NCI-H1105 (cell line): Measurements from ENCODE around the gene HES7.

Experiments
- DNase-seq: peaks from one replicate; lab custom pipeline; 2025; lab: John Stamatoyannopoulos, UW

Gene HES7

DNA sequence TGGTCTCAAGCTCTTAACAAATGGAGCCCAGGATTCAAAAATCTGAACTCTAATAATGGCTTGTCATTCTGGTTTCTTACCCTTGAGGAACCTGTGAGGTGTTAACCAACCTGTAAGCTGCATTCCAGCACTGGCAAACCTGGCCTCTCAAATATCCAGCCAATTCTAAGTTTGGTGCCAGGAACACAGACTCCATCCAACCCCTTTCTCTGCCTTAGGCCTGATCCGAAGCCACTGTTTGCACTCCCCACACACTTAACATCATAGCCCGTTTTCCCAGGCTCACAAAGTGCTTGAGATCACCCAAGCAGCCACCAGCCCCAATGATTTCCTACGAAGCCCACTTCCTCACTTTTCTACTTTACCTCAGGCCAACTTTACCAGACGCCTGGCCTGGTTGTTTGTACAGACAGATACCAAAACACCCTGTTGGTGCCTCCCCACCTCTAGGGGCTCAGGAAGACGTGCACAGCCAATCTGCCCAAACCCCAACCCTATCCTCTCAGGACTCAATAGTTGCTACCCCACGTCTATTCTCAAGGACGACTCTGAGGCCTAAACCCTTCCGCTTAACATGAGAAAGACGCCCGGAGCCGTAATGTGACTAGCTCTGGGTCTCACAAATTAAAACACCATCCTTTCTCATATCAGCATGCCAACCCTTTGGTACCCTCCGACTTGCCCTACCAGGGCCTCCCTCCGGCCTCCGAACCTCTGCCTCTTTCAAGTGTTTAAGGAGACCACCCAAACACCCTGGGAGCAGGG is 31.5 kb upstream of the HES7 start:
- DNase-seq, result no peak

GRCh38 chr17:8154608-8155155 is 30.8 kb upstream of the HES7 start:
- no peak for DNase-seq

DNA sequence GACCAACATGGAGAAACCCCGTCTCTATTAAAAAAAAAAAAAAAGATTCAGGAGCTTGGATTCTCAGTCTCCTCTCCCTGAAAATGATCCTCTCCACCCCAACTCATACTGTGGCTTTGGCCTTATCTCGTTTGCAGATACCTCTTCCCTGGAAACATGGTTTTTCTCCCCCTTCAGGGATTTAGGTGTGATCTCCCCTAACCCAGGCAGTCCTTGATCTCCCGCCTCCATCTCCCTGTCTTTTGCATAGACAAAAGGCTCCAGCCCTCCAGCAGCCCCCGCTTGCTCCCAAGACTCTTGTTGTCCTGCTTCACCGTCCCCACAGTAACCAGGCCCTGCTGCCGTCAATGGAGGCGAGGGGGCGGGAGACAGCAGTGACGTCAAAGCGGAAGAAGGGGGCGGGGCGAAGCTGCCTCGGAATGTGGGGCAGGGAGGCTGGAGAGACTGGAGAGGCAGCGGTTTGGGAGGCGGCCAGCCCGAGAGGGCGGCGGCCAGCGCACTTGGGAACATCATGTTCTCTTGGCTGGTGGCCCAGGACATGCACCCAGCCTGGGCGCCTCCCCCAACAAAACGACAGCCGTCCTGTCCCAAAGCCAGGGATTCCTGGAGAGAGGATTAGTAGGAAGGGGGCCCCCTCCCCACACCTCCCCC is 30.2 kb upstream of the HES7 start:
- DNase-seq, result peak; percentile 64

- no peak for DNase-seq
Measured at GRCh38 chr17:8153525-8153956, 29.6 kb upstream of the HES7 start.

DNA sequence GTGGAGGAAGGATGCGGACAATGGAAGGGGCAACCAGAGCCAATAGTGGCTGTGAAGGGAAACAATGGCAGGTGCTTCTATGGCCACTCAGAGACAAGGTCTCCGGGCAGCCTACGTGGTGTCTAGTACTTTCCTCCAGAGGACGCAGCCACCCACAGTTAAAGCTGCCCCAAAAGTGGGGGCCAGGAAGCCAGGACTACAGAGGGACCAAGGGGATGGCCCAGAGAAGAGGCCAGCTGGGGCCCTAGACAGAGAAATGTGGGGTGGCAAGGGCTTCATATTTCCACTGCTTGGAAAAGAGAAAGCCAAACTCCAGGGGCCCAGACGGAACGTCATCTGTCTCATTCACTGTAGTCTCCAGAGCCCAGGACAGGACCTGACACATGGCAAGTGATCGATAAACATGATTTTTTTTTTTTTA is 29.1 kb upstream of the HES7 start:
- no peak for DNase-seq

DNA sequence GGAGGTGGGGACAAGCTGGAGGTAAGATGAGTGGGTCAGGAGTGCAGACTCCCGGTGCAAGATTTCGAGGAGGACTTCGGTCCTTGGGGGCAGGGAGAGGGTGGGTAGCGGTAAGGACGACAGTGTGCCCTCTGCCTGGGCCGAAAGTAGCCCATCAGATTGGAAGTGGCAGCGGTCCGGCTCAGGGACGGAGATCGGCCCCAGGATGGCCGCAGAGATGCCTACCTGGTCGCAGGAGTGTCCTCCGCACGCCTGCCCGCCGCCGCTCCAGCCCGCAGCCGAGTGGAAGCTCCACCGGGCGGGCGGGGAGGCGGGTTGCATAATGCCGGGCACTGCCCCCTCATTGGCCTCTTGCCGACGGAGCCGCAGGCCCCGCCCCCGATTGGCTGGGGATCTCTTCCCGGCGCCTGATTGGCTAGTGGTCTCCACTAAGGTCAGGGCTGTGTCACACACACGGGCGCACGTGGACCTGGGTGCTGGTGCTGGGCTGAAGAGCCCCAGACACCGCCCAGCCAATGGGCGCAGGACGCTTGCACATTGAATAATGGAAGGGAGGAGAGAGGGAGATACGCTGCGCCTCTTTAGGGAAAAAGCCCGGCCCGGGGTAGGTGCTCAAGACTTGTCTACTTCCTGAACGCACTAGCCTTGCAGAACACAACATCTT is 28.3 kb upstream of the HES7 start, which contains the start of gene PER1:
PER1 (minus strand) TSS at position 293 of the 664 bp plus-strand sequence. CDS start 1,698 bp downstream, outside the sequence.
- DNase-seq, result peak; percentile 92

DNA sequence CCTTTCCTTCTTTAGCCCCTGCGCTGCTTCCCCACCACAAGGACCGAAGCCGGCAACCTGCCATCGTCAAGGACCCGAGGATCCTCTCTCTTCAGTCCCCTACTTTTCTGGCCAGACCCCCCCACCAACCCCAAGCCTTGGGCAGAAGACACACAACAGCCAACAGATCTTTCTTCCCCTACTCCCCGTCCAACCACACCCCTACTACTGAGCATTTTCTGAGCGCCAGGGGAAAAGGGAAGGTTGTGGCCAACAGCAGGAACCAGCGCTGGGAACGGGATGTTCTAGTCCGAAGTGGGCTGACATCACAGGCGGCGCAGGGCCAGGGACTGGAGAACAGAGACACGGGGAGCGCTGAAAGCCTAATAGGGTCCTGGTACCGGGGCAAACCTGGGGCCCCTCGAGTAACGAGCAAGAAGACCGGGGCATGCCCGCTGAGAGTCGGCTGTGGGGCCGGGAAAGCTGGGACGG is 27.8 kb upstream of the HES7 start:
- peak; percentile 23 for DNase-seq

DNA sequence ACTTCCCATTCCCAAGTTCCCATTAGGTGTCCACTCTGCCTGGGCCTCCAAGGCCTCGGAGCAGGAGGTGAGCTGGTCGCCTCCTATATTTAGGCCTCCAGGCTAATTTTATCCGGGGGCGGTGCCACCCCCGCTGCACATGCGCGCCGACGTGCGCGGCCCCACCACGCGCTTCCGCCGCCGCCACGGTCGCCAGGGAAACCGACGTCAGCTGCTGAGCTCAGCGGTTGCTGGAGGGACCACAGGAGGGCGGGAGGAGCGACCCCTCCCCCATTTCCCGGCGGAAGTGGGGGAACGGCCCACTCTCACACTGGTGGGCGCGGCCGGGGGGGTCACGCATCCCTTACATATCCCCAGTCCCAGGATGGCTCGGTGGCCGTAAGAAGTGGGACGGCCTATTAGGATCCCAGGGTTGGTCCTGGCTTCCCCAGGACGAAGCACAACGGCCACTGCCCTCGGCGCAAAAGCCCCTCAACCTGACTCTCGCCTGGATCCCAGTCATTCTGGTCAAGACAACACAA is 27.3 kb upstream of the HES7 start:
- peak; percentile 91 for DNase-seq

DNA sequence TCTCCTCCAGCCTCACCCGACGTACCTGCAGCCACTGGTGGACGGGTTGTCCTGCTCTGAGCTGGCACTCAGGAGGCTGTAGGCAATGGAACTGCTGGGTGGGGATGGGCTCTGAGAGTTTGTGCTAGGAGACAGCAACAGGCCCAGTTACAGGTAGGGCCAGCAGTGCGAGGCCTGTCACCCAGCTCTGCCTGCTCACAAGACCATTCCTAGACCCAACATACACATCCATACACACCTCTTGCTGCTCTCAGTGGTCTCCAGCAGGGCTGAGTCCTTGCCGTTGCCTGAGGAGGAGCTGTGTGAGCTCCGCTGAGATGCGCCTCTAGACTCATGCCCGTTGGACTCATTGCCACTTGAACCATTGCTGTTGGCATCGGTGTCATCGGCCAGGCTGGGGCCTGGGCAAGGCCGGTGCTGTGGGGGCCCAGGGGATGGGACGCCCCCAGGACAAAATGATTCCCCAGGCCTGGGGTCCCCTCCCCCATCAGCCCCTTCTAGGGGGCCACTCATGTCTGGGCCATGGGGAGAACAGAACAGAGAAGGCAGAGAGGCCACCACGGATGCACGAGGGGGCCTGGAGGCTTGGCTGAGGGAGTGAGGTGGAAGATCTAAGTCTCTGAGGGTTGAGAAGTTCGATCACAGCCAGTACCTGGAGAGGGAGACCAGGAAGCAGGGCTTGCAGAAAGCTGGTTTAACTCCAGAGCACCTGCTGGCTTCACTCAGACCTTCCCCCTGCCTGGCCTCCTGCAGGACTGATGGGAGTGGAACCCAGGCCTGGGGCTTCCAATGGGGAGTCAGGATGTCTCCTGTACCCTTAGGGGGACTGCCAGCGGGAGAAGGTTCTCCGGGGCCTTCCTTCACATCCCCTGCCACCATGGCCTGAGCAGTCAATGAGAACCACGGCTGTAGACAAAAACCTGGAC is 26.6 kb upstream of the HES7 start:
- no peak for DNase-seq

- no peak for DNase-seq
Measured at GRCh38 chr17:8149419-8150193, 25.7 kb upstream of the HES7 start.

GRCh38 chr17:8148560-8148959 is 24.7 kb upstream of the HES7 start:
- no peak for DNase-seq

DNA sequence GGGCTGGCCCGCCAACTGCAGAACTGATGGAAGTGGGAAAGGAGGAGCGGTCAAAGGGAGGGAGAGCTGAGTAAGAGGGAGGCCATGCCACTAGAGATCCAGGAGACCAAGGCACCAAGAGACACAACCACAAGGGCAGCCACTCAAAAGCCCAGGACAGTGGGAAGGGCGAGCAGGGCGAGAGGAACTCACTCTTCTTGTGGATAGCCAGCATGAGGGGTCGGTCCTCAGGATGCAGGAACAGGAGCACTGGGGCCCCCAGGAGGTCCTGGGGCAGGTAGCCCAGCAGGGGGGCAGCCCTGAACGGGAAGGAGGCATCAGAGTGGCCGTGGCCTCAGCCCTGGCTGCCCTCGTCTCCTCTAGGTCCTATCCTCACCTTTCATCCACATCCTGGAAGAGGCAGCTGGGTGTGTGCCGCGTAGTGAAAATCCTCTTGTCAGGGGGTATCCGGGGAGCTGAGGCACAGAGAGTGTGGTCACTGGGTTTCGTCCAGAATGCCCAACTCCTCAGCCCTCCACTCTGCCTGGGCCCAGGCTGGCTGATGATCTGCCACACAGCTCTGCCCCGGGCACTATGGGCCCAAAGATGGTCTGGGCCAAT is 24.0 kb upstream of the HES7 start:
- DNase-seq, result no peak

GRCh38 chr17:8147141-8147804 is 23.4 kb upstream of the HES7 start:
- DNase-seq, result no peak

DNA sequence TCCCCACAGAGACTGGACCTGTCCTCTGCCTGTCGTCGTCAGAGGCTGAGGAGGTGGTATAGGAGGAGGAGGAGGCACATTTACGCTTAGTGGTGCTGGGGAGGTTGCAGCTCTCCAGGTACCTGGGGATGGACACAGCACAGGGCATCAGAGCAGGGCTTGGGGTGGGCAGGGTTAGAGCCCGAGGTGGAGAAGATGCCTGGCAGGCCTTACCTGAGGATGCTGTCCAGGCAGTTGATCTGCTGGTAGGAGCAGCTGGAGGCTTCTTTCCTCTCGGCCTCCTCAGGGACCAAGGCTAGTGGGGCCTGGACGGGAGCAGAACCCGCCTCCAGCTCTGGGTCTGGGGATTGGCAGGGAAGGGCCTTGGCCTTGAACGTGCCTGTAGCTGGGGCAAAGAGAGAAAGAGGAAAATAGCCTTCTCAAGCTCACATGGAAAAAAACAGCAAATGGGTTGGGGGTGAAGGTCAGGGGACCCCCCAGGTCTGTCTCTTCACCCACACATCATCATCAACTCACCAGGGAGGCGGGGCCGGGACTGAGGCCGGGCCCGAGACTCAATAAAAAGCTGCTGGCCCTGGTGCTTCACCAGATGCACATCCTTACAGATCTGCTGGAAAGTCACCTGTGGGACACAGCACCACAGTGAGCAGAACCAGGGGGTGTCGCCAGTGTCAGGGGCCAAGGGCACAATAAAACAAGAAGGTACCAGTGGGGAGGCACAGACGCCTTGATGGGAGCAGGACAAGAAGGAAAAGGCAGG is 22.7 kb upstream of the HES7 start:
- DNase-seq, result no peak

DNA sequence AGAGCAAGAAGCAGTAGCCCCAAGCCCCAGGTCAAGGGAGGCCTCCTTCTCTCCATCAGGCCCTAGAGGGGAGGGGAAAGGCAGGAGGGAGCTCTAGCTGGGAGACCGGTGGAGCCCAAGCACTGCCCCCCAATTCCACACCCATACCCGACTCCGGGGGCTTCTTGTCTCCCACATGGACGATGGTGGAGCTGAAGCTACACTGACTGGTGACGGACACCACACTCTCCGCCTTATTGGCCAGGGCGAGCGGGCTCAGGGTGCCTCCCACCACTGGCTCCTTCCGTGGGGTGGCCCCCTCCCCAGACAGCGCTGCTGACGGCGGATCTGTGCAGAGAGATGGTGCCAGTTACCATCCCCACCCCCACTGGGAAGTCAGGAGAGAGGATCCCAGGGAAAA is 21.9 kb upstream of the HES7 start:
- DNase-seq, result no peak

DNA sequence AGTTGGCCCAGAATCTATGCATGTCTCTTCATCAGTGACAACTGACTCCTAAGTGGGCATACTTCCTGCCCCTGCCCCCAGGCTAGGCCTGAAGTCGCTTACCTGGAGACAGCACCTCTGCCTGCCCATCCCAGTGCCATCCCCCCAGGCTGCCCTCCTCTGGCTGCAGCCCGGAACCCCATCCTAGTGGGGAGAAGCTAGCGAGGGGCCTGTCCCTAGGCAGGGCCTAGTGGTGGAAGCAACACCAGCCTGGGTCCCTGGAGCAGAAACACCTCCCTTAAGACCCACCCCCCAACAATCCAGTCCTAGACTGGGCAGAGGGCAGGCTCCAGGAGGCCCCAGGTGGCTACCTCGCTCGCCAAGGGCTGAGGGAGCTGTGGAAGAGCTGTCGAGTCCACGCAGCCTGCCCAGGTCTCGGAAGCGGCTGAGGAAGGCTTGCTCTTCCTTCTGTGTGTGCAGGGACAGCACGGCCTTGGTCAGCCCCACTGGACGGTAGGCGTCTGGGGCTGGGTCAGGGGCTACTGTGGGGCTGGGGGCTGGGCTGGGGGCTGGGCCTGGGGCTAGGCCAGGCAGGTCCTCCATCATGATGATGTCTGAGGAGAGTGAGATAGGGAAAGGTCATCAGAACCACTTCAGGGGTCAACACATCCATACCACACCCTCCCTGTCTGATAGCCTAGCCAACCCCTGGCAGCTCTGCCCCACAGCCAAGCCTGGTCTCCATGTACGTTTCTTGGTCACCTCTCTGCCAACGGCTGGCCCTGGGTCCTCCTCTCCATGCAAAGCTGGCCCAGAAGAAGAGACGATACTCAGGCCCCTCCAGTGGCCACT is 20.7 kb upstream of the HES7 start:
- DNase-seq, result no peak

DNA sequence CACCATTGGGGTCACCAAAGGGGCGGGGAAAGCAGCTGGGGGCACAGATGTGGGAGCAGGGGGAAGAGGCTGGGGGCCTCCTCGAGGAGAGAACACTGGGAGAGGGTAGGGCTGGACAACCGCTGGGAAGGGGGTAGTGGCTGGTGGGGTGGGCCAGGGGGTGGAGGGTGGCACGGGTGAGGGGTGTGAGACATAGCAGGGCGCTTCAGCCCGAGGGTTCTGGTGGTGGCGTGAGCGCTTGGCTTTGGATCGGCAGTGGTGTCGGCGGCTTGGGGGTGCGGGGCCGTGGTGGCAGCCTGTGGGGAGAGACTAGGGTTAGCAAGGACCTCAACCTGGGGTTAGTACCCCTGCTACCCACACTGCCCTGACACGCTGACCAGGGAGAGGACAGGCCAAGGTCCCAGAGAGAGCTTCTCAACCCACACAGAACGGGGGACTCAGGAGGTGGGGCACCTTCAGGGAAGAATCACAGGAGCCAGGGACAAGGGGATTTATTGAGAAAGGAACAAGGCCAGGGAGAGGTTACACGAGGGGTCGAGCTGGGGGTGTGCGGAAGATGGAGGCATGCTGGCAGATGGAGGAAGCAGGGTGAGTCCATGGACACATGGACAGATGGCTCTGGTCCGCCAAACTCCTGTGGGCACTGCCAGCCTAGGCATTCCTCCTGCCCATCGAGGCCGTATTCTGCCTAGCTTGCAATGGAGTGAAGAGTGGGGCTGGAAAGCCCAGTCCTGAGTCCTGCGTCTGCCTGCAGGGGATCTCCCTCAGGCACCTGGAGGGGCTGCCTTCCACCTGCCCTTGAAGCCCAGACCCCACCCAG is 19.9 kb upstream of the HES7 start:
- no peak for DNase-seq
